ENCODE data around the gene CLCNKA. TPM values are rescaled to one million over a fixed set of nuclear protein-coding genes. Genes with fewer than 3 reads are reported as not detected.
"Not testable (repeated sequence)": the region's sequence is repeated elsewhere in the genome, so short reads cannot be mapped to it uniquely, and the experiment has no call there.

CLCNKA gene
- total RNA-seq (2014; rRNA removed), result not detected in 2 replicates
- 0.04 TPM for polyA plus RNA-seq (2012)

- DNase-seq (ENCODE audit: low read depth), result no peak
Observed at GRCh38 chr1:16021681-16022080, at the start of gene CLCNKA. Gene CLCNKA, plus strand, starts transcription at chr1:16022036. Its CDS starts 584 bp downstream, at chr1:16022620.

GRCh38 chr1:15972409-15972808 is 49.4 kb upstream of the CLCNKA start:
- no peak for DNase-seq (ENCODE audit: low read depth)

- DNase-seq (ENCODE audit: low read depth), result no peak
Observed at GRCh38 chr1:15973772-15974171, 48.1 kb upstream of the CLCNKA start.

DNA sequence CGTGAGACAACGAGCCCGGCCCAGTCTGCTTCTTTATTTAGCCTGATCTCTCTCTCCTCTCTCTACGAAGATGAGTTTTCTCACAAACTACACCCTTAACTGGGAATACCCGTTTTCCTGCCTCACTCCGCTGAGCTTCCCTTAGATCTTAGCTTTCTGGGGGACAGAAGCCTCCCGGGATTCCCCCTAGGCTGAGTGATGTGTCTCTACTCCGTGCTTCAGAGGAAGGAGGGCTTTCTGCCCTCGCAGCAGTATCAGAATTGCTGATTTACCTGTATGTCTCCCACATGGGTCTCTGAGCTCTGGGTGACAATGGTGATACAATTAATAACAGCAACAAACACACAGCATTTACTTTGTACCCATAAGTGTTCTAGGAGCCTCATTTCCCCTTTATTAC is 47.0 kb upstream of the CLCNKA start:
- no peak for DNase-seq (ENCODE audit: low read depth)

GRCh38 chr1:15975358-15975804 is 46.5 kb upstream of the CLCNKA start:
- DNase-seq (ENCODE audit: low read depth), result peak; percentile 60

DNA sequence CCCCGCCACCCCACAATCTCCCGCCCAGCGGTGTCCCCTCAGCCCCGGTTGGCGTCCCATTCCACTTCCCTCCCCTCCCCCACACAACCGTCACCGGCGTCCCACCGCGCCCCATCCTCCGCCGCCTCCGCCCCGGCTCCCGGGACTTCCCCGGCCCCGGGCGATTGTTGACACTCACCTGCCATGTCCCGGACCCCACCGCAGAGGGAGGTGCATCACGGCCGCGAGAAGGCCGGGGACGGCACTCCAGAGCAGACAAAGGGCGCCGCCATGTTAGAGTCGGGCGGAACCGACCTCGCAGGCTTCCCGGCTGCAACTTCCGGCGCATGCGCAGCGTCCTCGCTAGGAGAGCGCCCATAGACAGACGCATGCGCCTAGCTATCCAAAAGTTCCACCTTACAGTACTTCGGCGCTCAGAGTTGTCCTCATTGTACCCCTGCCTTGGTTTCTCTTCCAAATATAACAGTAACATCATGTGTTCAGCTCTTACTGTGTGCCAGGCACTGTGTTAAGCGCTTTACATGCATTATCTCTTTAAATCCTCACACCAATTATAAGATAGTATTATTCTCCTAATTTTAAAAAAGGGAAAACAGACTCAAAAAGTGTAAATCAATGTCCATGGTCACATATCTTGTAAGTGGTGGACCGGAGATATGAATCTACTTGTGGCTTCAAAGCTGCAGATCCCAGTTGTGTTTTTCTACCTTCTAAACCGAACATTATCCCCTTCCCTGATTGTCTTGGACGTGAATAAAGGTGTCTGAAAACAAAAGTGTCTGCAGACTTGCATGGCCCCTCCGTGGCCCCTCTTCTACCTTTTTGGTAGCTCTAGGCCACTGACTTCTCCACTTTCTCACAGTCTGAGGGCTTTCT is 45.8 kb upstream of the CLCNKA start, which contains the start of gene ZBTB17:
Gene ZBTB17 (minus strand): TSS at position 297 of the 876 bp plus-strand sequence. CDS start 27,606 bp downstream, outside the sequence.
- DNase-seq (ENCODE audit: low read depth), result peak; percentile 88

DNA sequence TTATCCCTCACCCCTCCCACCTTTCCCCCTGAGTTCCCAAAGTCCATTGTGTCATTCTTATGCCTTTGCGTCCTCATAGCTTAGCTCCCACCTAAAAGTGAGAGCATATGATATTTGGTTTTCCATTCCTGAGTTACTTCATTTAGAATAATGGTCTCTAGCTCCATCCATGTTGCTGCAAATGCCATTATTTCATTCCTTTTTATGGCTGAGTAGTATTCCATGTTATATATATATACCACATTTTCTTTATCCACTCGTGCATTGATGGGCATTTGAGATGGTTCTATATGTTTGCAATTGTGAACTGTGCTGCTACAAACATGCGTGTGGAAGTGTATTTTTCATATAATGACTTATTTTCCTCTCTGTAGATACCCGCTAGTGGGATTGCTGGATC is 43.9 kb upstream of the CLCNKA start:
- DNase-seq (ENCODE audit: low read depth), result not testable (repeated sequence)

- DNase-seq (ENCODE audit: low read depth), result no peak
Observed at GRCh38 chr1:15981679-15982078, 40.2 kb upstream of the CLCNKA start.

DNA sequence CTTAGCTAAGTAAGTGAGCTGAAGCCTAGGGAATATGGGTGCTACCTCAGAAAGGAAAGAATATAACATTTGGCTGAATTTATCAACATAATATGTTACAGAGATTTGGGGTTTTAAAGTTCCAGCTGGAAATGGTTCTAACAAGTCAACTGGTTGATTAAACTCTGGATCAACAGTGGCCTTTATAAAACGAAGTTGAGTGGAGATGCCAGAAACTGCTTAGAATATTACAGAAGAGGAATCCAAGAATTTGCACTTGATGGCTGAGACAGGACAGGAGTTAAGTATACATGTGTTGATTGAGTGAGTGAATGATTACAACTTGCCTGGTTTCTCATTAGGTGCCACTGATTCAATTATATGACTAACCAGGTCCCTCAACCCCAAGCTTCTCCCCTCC is 38.6 kb upstream of the CLCNKA start:
- no peak for DNase-seq (ENCODE audit: low read depth)

GRCh38 chr1:15985611-15986297 is 36.1 kb upstream of the CLCNKA start:
- DNase-seq (ENCODE audit: low read depth), result no peak

DNA sequence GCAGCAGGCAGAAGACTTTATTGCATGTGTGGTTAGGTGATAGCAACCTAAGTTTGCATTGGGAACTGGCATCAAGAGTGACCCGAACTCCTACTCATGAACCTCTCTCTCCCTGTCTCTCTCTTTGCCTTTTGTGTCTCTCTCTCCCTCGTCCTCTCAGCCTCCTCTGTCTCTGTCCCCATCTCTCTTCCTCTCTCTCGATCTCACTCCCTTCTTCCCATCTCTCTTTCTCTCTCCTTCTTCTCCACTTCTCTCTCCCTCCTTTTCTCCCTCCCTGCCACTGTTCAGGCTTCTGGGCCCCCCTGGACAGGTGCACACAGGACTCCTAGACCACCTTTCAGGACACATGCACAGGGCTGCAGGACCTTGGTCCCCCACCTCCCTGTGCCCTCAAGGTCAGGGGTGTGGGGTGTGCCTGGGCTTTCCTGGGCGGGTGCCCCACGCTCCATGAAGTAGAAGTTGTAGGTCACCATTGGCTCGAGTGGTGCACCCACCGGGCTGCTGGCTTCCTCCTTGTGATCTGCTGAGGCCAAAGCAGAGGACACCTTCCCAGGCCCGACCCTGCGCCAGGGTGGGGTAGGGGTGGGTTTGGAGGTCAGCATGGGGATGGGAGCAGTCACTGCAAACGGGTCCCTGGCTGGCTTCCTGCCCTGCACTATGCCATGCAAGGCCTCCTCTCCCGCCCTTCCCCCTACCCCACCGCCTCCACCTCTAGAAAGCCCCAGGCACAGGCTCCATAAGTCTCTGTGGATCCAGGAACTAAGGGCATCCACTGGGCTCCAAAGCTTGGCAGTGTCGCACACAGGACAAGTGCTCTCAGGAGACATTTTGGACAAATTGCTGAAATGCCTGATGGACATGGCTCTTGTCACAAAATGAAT is 32.7 kb upstream of the CLCNKA start:
- DNase-seq (ENCODE audit: low read depth), result no peak

DNA sequence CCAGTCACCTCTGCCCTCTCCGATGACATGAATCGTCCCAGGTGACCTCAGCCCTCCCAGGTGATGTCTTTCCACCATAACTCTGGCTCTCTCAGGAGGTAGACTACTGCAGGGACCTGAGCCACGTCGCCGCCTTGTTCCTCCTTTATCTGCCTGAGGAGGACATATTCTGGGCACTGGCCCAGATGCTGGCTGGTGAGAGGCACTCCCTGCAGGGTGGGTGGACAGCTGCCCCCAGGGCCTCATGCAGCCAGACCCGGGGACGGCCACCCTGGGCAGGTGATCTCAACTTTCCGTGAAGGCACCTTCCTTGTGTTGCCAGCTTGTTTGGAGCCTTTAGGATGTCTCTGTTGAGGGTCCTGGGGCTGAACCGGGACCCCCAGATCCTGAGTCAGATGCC is 32.1 kb upstream of the CLCNKA start:
- DNase-seq (ENCODE audit: low read depth), result no peak

DNA sequence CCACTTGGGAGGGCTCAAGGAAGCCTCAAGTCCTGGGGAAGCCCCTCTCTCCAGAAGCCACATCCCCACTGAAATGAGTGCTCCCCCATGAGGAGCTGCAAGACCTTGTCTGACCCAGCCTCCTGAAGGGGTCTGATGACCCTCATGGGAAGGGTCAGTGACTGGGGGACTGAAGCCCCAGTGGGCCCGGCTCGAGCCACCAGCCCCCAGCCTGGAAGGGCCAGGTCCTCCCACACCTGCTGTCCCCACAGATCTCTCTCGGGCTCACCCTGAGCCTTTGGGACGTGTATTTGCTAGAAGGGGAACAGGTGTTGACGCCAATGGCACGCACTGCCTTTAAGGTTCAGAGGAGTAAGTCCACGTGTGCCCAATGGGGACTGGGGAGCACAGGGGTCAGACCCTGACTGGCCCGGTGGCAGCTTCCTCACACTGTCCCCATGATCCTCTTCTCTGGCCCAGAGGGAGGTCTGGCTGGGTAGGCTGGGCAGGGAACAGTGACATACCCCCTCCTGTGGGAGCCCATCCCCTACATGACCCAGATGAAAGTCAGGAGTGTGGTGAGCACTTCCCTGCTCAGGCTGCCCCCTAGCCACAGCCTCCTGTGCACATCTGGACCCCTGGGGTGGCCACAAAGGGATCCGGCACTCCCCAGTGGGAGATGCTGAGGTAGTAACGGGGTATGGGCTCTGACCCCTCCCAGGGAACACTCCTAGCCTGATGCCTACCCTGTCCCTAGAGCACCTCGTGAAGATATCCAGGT is 30.2 kb upstream of the CLCNKA start:
- DNase-seq (ENCODE audit: low read depth), result no peak

GRCh38 chr1:15992187-15992553 is 29.7 kb upstream of the CLCNKA start:
- DNase-seq (ENCODE audit: low read depth), result no peak

- no peak for DNase-seq (ENCODE audit: low read depth)
Observed at GRCh38 chr1:15992582-15993500, 29.0 kb upstream of the CLCNKA start.

GRCh38 chr1:15993666-15994065 is 28.2 kb upstream of the CLCNKA start:
- DNase-seq (ENCODE audit: low read depth), result no peak

GRCh38 chr1:15994081-15994480 is 27.8 kb upstream of the CLCNKA start:
- DNase-seq (ENCODE audit: low read depth), result no peak

GRCh38 chr1:15994590-15995351 is 27.1 kb upstream of the CLCNKA start:
- peak; percentile 47 for DNase-seq (ENCODE audit: low read depth)

GRCh38 chr1:15997076-15997585 is 24.7 kb upstream of the CLCNKA start:
- DNase-seq (ENCODE audit: low read depth), result no peak

Measured in LHCN-M2 (cell line).